OCI-LY7 (cell line): ENCODE data around the gene MYRFL.

Source experiments
- EZH2phosphoT487 ChIP-seq: fragments of 200-600 bp; sonication (generic); IDR thresholded peaks from 2 replicates; pipeline ENCODE4 v1.6.1; 2018; ENCODE audit warnings: low read depth, borderline replicate concordance, mild to moderate bottlenecking, mixed run types, antibody characterized with exemption, low read length, moderate library complexity, mixed read lengths
- TF ChIP-seq, protein P1 (sequence below): fragments of 200-600 bp; sonication (generic); conservative IDR thresholded peaks from 2 replicates; pipeline ENCODE4 v1.5.1; 2014; ENCODE audit warnings: mild to moderate bottlenecking, antibody characterized with exemption, low read length, moderate library complexity, mixed read lengths

- TF ChIP-seq EZH2phosphoT487: no peak
- TF ChIP-seq, protein P1, sequence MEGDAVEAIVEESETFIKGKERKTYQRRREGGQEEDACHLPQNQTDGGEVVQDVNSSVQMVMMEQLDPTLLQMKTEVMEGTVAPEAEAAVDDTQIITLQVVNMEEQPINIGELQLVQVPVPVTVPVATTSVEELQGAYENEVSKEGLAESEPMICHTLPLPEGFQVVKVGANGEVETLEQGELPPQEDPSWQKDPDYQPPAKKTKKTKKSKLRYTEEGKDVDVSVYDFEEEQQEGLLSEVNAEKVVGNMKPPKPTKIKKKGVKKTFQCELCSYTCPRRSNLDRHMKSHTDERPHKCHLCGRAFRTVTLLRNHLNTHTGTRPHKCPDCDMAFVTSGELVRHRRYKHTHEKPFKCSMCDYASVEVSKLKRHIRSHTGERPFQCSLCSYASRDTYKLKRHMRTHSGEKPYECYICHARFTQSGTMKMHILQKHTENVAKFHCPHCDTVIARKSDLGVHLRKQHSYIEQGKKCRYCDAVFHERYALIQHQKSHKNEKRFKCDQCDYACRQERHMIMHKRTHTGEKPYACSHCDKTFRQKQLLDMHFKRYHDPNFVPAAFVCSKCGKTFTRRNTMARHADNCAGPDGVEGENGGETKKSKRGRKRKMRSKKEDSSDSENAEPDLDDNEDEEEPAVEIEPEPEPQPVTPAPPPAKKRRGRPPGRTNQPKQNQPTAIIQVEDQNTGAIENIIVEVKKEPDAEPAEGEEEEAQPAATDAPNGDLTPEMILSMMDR: no peak
Observed at GRCh38 chr12:69966839-69967238, 141.8 kb downstream of the MYRFL start.
